Stromal cell of bone marrow (primary cell): ENCODE measurements around the gene SERBP1.

Experiments used
- DNase-seq: peaks from one replicate; pipeline ENCODE4 v3.0.0-alpha.2; 2012; ENCODE audit warnings: low read depth

SERBP1 gene

GRCh38 chr1:67359592-67359991 is 70.6 kb downstream of the SERBP1 start:
- DNase-seq: no peak
